HG03558 (cell line): ENCODE results near the gene CFAP20DC.
"Not testable (repeated sequence)": the region's sequence is repeated elsewhere in the genome, so short reads cannot be mapped to it uniquely, and the experiment has no call there.

Experiments
- ATAC-seq: cut with Tn5 transposase; IDR thresholded peaks from one replicate; pipeline ENCODE4 v1.9.1; 2021; ENCODE audit warnings: moderate number of reproducible peaks; ENCODE audit not compliant: unreplicated experiment; ENCODE audit errors: extremely low read depth

Gene CFAP20DC

GRCh38 chr3:59049671-59050331, at the start of gene CFAP20DC:
Gene CFAP20DC (minus strand): TSS chr3:59050025. CDS start chr3:59049631, 394 bp downstream.
- ATAC-seq: peak; percentile 100

GRCh38 chr3:59098516-59098915, 48.7 kb upstream of the CFAP20DC start:
- ATAC-seq: not testable (repeated sequence)

- no peak for ATAC-seq
Measured at GRCh38 chr3:59094446-59094845, 44.6 kb upstream of the CFAP20DC start.

GRCh38 chr3:59093521-59093920, 43.7 kb upstream of the CFAP20DC start:
- ATAC-seq: no peak

- no peak for ATAC-seq
Measured at GRCh38 chr3:59088761-59089160, 38.9 kb upstream of the CFAP20DC start.

GRCh38 chr3:59085976-59086375, 36.2 kb upstream of the CFAP20DC start:
- ATAC-seq: no peak

- no peak for ATAC-seq
Measured at GRCh38 chr3:59084583-59084982, 34.8 kb upstream of the CFAP20DC start.

- no peak for ATAC-seq
Measured at GRCh38 chr3:59082106-59082505, 32.3 kb upstream of the CFAP20DC start.

- ATAC-seq: no peak
Measured at GRCh38 chr3:59081071-59081470, 31.2 kb upstream of the CFAP20DC start.

- no peak for ATAC-seq
Measured at GRCh38 chr3:59079962-59080361, 30.1 kb upstream of the CFAP20DC start.

- no peak for ATAC-seq
Measured at GRCh38 chr3:59074764-59075163, 24.9 kb upstream of the CFAP20DC start.

- no peak for ATAC-seq
Measured at GRCh38 chr3:59072681-59073080, 22.9 kb upstream of the CFAP20DC start.

- no peak for ATAC-seq
Measured at GRCh38 chr3:59069838-59070237, 20.0 kb upstream of the CFAP20DC start.

- no peak for ATAC-seq
Measured at GRCh38 chr3:59065240-59065639, 15.4 kb upstream of the CFAP20DC start.

- no peak for ATAC-seq
Measured at GRCh38 chr3:59064728-59065127, 14.9 kb upstream of the CFAP20DC start.

GRCh38 chr3:59064276-59064675, 14.5 kb upstream of the CFAP20DC start:
- no peak for ATAC-seq

- no peak for ATAC-seq
Measured at GRCh38 chr3:59056706-59057105, 6.9 kb upstream of the CFAP20DC start.

- ATAC-seq: no peak
Measured at GRCh38 chr3:59052803-59053411, 3.1 kb upstream of the CFAP20DC start.

- ATAC-seq: not testable (repeated sequence)
Measured at GRCh38 chr3:59050811-59051414, 1.1 kb upstream of the CFAP20DC start.

- ATAC-seq: no peak
Measured at GRCh38 chr3:59046839-59047238, 3.0 kb downstream of the CFAP20DC start.

- ATAC-seq: no peak
Measured at GRCh38 chr3:59043391-59043790, 6.4 kb downstream of the CFAP20DC start.

- no peak for ATAC-seq
Measured at GRCh38 chr3:59040902-59041301, 8.9 kb downstream of the CFAP20DC start.
